Tibial nerve (tissue), 4 donors: ENCODE data around the gene VSTM4. TPM values are rescaled to one million over a fixed set of nuclear protein-coding genes. Genes with fewer than 3 reads are reported as not detected.

Source experiments
- DNase-seq, 2 donors: peaks; one replicate each; pipeline ENCODE4 v3.0.0-alpha.2; 2019; ENCODE audit warnings: low spot score in 2 of 2
- H3K27ac ChIP-seq, 4 donors: fragments of 200-600 bp; sonication (generic) in 3 of 4; one replicate each; pipeline ENCODE4 v1.5.1; 2017 to 2019; ENCODE audit warnings: mild to moderate bottlenecking in 1 of 4
- H3K27me3 ChIP-seq, 2 donors: fragments of 200-600 bp; sonication (generic) in 1 of 2; one replicate each; pipeline versions ENCODE4 v1.5.1 to v1.6.0; 2017 to 2019
- H3K36me3 ChIP-seq, 3 donors: fragments of 200-600 bp; sonication (generic); one replicate each; pipeline ENCODE4 v1.5.1; 2018 to 2019
- H3K4me1 ChIP-seq, 4 donors: fragments of 200-600 bp; sonication (generic) in 3 of 4; one replicate each; pipeline ENCODE4 v1.5.1; 2017 to 2019
- H3K4me3 ChIP-seq, 4 donors: fragments of 200-600 bp; sonication (generic) in 3 of 4; one replicate each; pipeline ENCODE4 v1.5.1; 2017 to 2019; ENCODE audit warnings: mild to moderate bottlenecking in 1 of 4, moderate library complexity in 1 of 4
- H3K9me3 ChIP-seq, 4 donors: fragments of 200-600 bp; sonication (generic) in 3 of 4; one replicate each; pipeline ENCODE4 v1.5.1; 2017 to 2019
- EP300 ChIP-seq, 2 donors: sonication (generic); formaldehyde crosslinking; IDR thresholded peaks; one replicate each; pipeline ENCODE4 v1.6.1; 2017; ENCODE audit warnings: antibody characterized with exemption in 2 of 2, mild to moderate bottlenecking in 1 of 2
- POLR2A ChIP-seq, 2 donors: fragments of 450-650 bp; IDR thresholded peaks; one replicate each; pipeline ENCODE4 v1.6.1; 2017; ENCODE audit warnings: antibody characterized with exemption in 2 of 2, mild to moderate bottlenecking in 2 of 2, moderate library complexity in 2 of 2
- WGBS, 2 donors: methylation state at CpG; one replicate each; pipeline ENCODE4 v1.1.5; 2018; 5-methylcytosine and 5-hydroxymethylcytosine counted together
- total RNA-seq, 4 donors: library from RNA; depleted of rRNA; stranded (reverse); fragments of >200 nt; gene quantifications; one replicate each; pipeline ENCODE4 v1.1.0, GENCODE V29; 2016
- TF ChIP-seq, protein P1 (sequence below), 5 experiments: fragments of 200-600 bp in 3 of 5; fragments of 450-650 bp in 2 of 5; sonication (generic) in 3 of 5; IDR thresholded peaks; one replicate each; pipeline ENCODE4 v1.5.1; 2016 to 2019; ENCODE audit warnings: antibody characterized with exemption in 5 of 5, mild to moderate bottlenecking in 3 of 5, moderate library complexity in 2 of 5

Gene VSTM4
- total RNA-seq, 4 donors from 2014 or later, result 9.8 to 18.2 (median 12.8) TPM

DNA sequence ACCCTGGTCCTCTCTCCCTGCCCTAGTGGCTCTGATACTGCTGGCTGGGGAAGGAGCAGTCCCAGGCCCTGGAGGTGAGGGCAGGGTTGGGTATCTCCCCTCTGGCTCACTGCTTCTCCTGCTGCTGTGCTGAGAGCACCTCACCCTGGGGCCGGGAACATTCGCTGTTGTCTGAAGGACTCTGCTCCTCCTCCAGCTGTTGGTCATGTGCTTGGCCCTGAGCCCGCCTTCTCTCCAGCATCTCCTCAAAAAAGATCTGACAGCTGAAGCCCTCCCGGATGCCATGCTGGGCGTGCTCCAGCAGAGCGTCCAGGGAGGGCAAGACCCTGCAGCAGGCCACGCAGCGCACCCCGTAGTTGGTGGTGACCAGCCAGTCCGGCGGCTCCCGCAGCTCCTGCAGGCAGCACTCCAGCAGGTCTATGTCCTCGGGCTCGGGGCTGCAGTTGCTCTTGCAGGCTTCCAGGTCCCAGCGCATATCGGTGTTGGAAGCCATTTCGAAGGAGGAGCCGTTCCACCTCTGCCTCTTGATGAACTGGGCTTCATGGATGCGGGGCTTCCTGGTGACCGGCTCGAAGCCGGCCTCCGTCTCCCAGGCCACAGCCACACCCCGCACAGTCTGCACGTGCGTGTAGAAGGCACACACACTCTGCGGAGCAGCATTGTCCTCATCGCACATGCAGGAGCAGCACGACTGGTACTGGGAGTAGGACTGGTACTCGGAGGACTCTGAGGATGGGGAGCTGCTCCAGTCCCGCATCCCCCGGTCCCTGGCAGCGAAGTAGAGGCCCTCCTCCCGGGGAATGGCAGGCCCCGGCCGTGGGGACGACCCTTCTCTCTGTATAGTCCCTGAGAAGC is 16.4 kb upstream of the VSTM4 start:
- 86 to 88% methylated on average over 25 to 37 of the region's 37 CpGs for WGBS, 2 donors

DNA sequence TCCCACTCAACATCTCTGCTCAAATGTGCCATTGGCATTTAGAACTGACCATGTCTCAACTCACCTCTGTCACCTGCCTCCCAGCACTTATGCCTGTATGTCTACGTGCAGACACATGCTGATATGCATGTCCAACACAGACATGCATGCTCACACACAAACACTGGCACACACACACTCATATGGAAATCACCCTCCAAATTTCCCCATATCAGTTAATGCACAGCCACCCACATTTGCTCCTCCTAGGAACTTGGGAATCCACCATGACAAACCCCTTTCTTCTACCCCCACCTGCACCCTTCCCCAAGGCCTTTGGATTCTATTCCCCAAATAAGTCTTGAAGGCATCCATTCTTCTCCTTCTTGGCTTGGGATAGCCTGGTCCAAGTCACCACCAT is 14.1 kb upstream of the VSTM4 start:
- no peaks in the 10 kb centered on the region for H3K36me3 ChIP-seq
- no peak overlapping the region for H3K4me3 ChIP-seq
- no peaks in the 10 kb centered on the region for H3K27me3 ChIP-seq
- no peaks in the 10 kb centered on the region for H3K9me3 ChIP-seq
- H3K27ac ChIP-seq, result no peak overlapping the region
- no peaks in the 10 kb centered on the region for H3K4me1 ChIP-seq
- no peak for DNase-seq
- WGBS, 2 donors, result 94 to 100% methylated on average over 1 of the region's 1 CpG
- TF ChIP-seq POLR2A (IDR thresholded peaks at IDR 0.05) (no peak), EP300 (IDR thresholded peaks at IDR 0.05) (no peak)
- TF ChIP-seq, protein P1, sequence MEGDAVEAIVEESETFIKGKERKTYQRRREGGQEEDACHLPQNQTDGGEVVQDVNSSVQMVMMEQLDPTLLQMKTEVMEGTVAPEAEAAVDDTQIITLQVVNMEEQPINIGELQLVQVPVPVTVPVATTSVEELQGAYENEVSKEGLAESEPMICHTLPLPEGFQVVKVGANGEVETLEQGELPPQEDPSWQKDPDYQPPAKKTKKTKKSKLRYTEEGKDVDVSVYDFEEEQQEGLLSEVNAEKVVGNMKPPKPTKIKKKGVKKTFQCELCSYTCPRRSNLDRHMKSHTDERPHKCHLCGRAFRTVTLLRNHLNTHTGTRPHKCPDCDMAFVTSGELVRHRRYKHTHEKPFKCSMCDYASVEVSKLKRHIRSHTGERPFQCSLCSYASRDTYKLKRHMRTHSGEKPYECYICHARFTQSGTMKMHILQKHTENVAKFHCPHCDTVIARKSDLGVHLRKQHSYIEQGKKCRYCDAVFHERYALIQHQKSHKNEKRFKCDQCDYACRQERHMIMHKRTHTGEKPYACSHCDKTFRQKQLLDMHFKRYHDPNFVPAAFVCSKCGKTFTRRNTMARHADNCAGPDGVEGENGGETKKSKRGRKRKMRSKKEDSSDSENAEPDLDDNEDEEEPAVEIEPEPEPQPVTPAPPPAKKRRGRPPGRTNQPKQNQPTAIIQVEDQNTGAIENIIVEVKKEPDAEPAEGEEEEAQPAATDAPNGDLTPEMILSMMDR (IDR thresholded peaks at IDR 0.05), result no peak

More for the DNA sequence above, 16.4 kb upstream of the VSTM4 start:
- no peak for DNase-seq
- TF ChIP-seq, protein P1 (IDR thresholded peaks at IDR 0.05), result no peak
- no peak for TF ChIP-seq EP300 (IDR thresholded peaks at IDR 0.05)
- no peak for TF ChIP-seq POLR2A (IDR thresholded peaks at IDR 0.05)
- peaks cover 0 to 4% (median 2%) of the 10 kb centered on the region in 4 donors for H3K4me1 ChIP-seq
- no peaks in the 10 kb centered on the region for H3K36me3 ChIP-seq
- H3K27me3 ChIP-seq, result no peaks in the 10 kb centered on the region
- no peak overlapping the region for H3K4me3 ChIP-seq
- H3K9me3 ChIP-seq, result no peaks in the 10 kb centered on the region
- H3K27ac ChIP-seq, result no peak overlapping the region

DNA sequence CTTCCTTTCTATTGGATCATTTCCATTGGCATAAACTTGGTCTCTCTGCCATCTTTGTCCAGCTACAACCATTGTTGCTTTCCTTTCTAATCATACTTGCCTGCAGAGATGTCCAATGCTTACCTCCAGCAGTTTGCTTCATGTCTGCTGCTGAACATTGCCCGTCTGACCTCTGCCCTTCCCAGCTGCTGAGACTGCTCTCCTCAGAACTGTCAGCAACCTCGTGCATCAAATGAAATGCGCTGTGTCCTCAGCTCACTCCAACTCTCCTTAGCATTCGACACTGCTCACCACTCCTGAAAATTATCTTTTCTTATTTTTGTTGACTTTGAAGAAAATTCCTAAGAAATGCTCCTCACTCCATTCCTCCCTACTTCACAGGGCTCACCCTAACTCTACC is 13.5 kb upstream of the VSTM4 start:
- 85 to 88% methylated on average over 4 of the region's 4 CpGs for WGBS, 2 donors
- Histone ChIP-seq H3K36me3 (no peaks in the 10 kb centered on the region), H3K9me3 (no peaks in the 10 kb centered on the region), H3K4me1 (no peaks in the 10 kb centered on the region), H3K27ac (no peak overlapping the region), H3K27me3 (no peaks in the 10 kb centered on the region), H3K4me3 (no peak overlapping the region)
- TF ChIP-seq, protein P1 (IDR thresholded peaks at IDR 0.05), result no peak
- TF ChIP-seq POLR2A (IDR thresholded peaks at IDR 0.05), result no peak
- TF ChIP-seq EP300 (IDR thresholded peaks at IDR 0.05), result no peak
- DNase-seq, result no peak

DNA sequence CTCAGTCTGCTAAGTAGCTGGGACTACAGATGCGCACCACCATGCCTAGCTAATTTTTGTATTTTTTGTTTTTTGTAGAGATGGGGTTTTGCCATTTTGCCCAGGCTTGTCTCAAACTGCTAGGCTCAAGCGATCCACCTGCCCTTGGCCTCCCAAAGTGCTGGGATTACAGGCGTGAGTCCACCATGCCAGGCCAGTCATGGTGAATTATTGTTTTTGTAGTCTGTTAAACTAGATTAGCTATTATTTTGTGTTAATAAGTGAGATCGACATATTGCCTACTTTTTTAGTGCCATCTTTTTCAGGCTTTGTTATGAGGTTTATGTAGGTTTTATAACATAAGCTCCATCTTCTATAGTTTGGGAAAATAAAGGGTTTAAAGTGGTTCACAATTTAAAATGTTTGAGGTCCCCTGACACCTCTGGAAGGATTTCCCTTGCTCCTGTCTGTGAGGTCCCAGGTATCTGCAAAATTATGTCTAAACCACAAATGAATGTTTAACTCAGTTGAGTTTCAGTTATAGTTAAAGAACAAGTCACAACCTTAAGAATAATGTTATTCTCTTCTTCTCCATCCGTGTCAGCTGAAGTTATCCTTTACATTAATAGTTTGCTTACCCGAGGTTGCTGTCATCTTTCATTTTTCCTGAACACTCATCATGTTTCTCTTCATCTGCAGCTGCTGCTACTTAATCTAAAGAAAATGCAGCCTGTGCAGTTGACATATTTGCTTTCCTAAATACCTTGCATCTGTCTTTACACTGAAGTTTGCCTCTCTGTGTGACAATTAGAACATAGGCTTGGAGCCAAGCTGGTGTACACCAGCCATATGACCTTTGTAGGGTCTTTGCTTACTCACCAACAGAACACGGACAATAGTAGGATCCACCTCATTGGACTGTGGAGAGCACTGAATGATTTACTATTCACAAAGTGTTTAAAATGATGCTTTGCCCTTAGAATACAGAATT is 8.9 kb upstream of the VSTM4 start:
- Histone ChIP-seq H3K4me3 (no peak overlapping the region), H3K27me3 (no peaks in the 10 kb centered on the region), H3K4me1 (no peaks in the 10 kb centered on the region), H3K27ac (no peak overlapping the region), H3K36me3 (no peaks in the 10 kb centered on the region), H3K9me3 (no peaks in the 10 kb centered on the region)
- 79 to 89% methylated on average over 7 of the region's 7 CpGs for WGBS, 2 donors
- DNase-seq, result no peak
- TF ChIP-seq, protein P1 (IDR thresholded peaks at IDR 0.05), result no peak
- TF ChIP-seq EP300 (IDR thresholded peaks at IDR 0.05), result no peak
- no peak for TF ChIP-seq POLR2A (IDR thresholded peaks at IDR 0.05)
